GM18520 (cell line): ENCODE results near the gene CSNK1E.
"Not testable (repeated sequence)": the region's sequence is repeated elsewhere in the genome, so short reads cannot be mapped to it uniquely, and the experiment has no call there.

Source experiments
- ATAC-seq: cut with Tn5 transposase; IDR thresholded peaks from one replicate; pipeline ENCODE4 v1.9.1; 2021; ENCODE audit not compliant: unreplicated experiment

Gene CSNK1E

DNA sequence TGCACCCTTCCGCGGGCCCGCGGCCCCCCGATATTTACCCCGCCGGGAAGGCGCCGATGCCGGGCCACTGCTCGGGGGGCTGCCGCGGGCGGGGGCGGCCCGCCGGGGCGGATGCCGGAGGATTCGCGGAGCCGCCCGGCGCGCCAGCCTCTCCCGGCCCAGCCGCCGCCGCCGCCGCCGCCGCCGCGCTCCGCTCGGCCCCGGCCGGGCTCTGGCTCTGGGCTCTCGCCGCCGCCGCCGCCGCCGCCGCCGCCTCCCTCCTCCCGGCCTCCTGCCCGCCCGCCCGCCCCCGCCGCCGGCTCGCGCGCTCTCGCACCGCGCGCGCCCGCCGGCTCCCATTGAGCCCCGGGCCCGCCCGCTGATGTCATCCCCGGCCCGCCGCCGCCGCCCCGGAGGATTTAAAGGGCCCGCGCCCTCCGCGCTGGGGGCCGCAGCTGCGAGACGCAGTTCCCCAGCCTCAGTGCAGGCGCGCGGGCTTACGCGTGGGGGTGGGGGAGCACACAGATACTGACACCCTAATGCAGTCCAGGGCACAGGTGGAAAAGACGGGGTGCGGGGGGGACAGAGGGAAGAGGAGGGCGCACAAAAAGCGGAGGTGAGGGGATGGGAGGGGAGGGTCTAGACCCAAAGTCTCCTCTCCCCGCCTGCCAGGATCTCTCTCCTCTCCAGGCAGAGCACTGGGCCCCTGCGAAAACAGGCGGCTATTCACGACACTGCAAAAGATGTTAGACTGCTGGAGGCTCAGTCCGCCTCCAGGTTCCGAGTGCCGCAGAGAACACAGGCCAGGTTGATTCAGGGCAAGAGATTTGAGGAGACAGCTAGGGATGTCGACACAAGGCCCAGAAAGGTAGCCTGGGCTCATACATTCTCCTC is at the start of gene CSNK1E:
Gene CSNK1E, minus strand, starts transcription at position 312 of the 873 bp plus-strand sequence. CDS start 3,276 bp downstream, outside the sequence.
- ATAC-seq: no peak

DNA sequence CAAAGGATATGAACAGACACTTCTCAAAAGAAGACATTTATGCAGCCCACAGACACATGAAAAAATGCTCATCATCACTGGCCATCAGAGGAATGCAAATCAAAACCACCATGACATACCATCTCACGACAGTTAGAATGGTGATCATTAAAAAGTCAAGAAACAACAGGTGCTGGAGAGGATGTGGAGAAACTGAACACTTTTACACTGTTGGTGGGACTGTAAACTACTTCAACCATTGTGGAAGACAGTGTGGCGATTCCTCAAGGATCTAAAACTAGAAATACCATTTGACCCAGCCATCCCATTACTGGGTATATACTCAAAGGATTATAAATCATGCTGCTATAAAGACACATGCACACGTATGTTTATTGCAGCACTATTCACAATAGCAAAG is 48.6 kb upstream of the CSNK1E start:
- ATAC-seq: not testable (repeated sequence)

DNA sequence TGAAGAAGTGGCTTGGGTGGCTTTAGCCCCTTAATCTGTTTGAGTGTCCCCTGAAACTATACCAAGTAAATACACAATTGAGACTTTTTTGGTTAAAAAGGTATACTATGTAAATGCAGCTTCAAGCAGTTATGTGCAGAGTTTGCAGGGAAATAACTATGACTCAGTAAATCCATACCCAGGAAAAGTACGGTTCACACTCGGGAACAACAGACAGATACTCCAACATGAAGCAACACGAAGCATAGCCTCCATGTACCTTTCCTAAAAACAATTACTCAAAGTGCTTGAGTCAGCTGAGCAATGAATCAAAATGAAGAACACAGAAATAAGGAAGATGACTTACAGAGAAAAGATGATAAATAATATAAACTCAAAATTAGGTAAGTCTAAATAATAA is 47.9 kb upstream of the CSNK1E start:
- ATAC-seq: not testable (repeated sequence)

DNA sequence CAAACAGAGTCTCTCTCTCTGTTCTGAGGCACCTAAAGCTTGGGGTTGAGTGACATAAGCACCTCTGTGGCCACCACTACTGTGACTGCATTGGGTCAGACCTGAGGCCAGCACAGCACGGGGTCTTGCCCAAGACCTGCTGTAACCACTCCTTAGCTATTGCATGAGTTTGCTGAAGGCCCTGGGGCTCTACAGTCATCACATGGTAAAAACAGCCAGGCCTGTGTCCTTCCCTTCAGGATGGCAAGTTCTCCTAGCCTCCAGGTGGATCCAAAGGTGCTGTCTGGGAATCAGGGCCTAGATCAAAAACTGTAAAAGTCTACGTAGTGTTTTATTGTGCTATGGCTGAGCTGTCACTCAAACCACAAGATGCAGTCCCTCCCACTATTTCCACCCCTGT is 43.3 kb upstream of the CSNK1E start:
- ATAC-seq: not testable (repeated sequence)

DNA sequence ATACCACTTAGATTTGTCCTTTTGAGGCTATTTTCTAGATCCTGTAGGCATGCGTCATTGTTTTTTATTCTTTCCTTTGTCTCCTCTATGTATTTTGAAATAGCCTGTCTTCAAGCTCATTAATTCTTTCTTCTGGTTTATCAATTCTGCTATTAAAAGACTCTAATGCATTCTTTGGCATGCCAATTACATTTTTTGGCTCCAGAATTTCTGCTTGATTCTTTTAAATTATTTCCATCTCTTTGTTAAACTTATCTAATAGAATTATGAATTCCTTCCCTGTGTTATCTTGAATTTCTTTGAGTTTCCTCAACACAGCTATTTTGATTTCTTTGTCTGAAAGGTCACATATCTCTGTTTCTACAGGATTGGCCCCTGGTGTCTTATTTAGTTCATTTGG is 42.6 kb upstream of the CSNK1E start:
- not testable (repeated sequence) for ATAC-seq

DNA sequence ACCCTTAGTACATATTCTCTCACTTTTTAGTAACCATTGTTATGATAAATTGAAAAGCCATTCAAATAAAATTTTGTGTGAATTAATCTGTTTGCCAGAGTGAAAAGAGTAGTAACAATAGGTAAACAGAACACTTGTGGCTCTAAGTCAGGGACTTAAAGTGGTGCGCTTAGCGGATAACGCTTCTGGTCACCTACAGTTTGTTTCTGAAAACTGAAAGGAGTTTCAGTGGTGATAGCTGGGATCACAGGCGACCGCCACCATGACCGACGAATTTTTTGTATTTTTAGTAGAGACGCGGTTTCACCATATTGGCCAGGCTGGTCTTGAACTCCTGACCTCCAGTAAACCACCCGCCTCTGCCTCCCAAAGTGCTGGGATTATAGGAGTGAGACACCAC is 40.7 kb upstream of the CSNK1E start:
- not testable (repeated sequence) for ATAC-seq

DNA sequence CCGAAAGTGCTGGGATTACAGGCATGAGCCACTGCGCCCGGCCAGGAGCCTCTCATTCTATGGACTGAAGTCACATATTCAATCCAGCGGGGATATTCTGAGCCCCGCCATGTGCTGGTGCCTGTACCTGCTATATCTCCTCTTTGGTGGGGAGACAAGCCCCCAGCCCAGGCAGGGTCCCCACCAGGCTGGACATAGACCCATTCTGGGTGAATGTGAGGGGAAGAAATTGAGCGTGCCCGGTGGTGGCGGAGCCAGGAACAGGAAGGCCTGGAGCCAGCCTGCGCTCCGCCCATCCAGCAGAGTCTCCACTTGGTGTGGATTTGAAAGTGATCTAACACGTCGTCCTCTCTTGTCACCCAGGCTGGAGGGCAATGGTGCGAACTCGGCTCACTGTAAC is 38.0 kb upstream of the CSNK1E start:
- no peak for ATAC-seq

DNA sequence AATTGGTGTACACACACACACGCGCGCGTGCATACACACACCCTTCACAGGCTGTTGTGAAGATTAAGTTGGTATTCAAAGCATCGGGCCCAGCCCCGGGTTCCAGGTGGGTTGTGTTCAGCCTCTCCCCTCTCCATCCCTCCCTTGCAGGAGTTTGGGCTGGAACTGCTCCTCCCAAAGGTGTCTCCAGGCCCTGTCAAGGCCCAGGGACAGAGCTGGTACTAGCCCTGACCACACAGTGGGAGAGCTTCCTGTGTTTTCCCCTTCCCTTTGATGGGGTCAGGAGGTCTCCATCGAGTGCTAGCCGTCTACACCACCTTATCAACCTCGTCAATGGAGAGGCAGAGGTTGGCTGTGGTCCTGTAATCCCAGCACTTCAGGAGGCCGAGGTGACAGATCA is 36.5 kb upstream of the CSNK1E start:
- no peak for ATAC-seq

DNA sequence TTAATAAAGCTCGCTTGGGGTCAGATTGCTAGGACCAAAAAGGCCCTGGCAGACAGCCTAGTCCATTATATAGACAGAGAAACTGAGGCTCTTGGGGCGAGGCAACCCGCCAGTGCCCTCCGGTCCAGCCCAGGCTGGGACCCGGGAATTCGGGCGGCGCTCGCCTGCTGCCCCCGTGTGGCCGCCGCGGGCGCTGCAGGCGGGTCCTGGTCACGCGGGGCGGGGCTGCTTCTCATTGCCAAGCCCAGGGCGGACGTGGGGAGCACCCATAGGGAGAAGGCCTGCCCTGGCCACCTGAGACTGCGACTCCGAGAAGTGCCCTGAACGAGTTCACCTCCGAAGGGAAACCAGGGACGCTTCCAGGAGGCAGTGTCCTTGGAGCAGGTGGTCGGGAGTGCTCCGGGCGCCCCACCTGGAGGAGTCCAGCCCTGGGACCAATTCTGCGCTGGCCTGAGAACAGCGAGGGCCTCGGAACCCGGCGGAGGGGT is 36.0 kb upstream of the CSNK1E start:
- ATAC-seq: no peak

DNA sequence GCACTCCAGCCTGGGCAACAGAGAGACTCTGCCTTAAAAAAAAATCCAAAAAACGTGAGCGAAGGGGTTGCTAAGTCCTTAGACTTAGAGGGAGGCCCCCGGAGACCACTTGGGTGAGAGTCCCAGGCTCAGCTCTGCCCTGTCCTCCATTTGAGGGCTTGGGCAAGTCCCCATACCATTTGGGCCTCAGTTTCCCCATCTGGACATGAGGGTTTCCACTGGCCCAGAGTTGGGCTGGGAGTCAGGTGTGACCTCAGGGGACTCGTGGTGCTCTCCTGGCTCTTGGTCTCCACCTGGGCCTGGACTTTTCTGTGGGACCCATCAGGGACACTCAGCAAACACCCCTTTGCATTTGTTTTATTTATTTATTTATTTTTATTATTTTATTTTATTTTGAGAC is 35.2 kb upstream of the CSNK1E start:
- ATAC-seq: no peak

DNA sequence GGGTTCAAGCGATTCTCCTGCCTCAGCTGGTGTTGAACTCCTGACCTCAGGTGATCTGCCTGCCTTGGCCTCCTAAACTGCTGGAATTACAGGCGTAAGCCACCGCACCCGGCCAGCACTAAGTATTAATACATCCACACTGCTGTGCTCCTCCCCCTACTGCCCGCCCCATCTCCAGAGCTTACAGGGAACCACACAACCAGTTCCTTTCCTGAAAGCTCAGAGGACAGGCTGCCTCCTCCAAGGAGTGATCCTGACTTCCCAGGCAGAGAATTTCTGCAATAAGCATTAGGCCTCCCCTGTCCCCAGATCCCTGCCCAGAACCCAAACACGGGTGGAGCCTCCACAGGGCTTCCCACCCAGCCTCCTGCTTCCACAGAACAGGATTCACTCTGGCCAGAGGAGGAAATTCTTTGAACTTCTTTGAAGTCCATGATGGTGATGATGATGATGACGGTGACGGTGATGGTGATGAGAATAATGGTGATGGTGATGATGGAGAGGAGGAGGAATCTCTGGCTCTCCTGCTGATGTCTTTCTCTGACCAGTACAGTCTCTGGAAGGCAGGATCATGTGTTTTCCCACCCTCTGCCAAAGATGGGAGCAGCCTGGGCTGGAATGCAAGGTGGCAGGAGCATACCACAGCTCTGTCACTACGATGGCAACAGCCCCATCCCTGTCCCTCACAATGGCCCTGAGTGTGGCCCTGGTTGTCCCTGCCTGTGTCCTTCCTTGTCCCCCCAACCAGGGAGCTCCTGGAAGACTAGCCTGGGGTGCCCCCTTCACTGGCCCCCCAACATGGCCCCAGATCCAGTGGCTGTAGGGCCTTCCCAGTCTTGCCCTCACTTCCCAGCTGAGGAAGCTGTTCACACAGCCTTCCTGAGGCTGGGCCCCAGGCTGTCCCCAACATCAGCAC is 33.5 kb upstream of the CSNK1E start:
- ATAC-seq: no peak

DNA sequence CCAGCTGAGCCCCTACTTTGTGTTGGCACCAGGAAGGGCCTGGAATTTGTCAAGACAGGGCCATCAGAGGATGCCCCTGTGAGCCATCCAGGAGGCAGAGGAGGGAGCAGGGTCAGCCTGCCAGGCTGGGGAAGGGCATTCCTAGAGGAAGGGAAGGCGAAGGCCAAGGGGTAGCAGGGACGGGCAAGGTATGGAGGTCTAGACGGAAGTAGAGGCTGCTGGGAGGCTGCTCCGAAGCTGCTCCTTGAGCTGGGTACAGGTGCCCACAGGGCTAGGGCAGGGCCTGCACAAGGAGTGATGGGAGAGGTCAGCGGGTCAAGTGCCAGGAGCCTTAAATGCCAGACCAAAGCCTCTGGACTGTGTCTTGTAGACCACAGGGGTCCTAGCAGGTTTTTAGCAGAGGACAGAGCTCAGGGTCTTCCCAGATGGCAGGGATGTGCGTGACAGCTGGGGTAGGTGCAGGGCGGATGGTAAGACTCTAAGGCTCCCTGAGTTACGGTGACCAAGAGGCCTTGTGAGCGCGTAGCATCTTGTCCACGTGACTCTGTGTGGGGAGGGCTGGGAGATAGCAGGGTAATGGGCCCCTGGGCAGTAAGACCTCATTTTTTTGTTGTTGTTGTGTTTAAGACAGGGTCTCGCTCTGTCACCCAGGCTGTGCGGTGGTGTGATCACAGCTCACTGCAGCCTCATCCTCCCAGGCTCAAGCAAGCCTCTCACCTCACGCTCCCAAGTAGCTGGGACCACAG is 31.7 kb upstream of the CSNK1E start:
- ATAC-seq: no peak

DNA sequence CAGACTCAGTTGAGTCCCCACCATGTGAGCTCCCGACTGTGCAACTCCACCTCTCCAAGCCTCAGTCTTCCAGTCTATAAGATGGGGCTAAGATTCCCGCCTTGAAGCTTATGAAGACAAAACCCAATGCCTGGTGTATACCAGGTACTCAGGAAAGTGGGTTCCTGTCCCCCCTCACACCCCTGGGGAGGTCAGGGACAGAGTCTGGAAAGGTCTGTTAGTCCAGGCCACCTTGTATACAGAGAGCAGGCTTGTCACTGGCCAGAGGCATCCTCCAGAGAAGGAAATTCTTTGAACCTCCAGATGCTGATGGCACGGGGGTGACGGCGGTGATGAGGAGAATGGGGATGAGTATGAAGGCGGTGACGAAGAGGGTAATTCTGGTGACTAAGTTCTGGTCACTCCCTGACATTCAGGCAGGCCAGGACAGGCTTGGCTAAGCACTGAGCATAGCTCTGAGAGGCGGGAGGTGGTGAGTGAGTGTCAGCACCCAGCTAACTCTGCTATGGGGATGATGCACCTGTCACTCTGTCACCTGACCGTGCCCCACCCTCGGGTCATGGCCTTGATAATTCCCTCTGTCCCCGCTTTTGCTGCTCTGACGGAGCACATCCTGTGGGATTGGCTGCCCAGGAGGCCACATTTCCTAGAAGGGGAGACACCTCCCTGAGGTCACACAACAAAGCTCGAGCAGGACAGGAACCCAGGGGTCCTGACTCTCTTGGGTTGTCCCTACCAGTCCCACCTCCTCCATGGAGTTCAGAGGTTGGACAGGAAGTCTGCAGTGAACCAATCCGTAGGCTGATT is 30.9 kb upstream of the CSNK1E start:
- ATAC-seq: no peak

DNA sequence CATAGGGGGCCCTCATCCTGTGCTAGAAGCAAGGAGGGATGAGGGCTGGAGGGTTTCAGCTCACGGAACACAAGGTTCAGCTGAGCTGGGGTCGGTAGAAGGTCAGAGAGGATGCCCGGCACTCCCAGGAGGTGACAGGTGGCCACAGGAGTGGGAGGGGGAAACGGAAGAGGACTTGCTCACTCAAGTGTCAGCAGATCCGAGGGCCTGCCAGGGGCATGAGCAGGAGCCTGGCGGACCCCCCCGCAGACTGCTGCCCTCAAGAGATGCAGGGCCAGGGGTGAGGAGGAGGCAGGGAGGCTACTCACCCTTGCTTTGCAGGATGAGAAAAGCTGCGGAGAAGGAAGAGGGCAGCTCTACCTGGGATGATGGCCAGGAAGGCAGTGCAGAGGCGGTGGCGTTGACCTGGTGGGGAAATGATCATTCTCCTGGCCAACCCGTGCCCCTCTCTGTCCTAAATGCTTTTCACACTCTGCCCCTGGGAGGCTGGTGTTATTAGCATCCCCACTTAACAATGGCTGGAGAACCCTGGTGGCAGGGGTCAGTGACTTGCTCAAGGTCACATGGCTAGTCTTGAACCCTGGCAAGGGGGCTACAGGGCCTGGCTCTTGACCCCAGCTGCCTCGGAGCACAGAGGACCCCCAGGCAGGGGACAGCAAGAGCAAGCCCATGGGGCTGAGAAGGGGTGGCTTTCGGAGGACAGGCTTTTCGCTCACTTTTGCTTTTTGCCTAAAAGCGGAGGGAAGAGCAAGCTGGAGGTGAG is 30.1 kb upstream of the CSNK1E start:
- no peak for ATAC-seq

DNA sequence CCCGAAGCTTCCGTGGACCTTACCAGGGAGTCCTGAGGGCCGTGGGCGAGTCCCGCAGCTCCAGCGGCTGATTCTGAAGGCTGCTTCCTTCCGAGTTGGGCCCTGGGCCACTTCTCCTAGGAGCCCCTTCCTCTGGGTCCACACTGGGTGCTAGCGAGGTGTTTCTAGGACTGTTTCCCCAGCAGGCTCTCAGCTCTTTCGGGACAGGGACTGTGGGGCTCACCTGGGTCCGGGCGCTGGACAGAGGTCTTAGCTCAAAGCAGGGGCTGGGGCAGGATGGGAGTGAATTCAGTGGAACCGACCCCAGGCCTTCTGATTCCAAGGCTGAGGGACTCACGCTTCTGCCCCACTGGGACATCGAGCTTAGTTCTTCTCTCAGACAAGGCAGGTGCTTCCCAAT is 29.3 kb upstream of the CSNK1E start:
- ATAC-seq: no peak

DNA sequence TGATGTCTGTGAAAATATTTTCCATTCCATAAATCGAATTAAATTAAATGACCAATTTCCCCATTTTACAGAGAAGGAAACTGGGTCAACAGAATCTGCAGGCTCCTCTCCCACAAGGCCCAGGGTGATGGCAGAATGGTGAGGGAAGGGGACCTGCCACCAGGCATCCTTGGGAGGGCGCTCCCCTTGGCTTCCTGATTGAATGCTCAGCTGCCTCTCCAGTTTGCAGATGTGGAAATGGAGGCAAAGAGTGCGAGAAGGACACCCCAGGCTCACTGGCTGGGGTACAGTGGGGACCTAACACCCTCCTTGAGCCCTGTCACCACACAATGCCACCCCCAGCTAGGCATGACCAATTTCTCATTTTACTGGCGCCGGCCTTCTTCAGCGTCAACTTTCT is 28.5 kb upstream of the CSNK1E start:
- ATAC-seq: no peak

DNA sequence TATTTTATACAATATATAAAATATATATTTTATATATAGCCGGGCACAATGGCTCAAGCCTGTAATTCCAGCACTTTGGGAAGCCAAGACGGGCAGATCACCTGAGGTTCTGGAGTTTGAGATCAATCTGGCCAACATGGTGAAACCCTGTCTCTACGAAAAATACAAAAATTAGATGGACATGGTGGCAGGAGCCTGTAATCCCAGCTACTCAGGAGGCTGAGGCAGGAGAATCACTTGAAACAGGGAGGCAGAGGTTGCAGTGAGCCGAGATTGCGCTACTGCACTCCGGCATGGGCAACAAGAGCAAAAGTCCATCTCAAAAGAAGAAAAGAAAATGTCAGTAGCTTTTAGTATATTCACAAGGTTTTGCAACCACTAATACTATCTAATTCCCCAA is 22.7 kb upstream of the CSNK1E start:
- ATAC-seq: not testable (repeated sequence)

DNA sequence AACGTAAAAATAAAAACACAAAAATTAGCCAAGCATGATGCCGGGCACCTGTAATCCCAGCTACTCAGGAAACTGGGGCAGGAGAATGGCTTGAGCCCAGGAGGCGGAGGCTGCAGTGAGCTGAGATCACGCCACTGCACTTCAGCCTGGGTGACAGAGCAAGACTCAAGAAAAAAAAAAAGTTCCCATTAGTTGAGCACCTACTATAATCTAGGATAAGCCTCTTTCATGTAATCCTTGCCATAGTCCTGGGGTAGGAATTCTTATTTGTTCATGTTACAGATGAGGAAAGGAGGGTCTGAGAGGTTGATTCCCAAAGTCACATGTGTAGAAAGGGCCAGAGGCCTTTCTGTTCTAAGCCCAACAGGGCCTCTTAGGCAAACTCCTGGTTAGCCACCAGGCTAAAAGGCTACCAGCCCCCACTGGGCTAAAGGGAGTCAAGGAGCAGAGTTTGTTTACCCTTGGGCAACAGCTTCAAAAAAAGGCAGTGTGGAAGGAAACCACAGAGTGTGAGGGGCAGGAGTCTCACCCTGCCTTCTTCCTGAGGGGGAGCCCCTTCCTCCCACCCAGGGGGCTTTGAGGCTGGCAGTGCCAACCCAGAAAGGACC is 21.6 kb upstream of the CSNK1E start:
- ATAC-seq: no peak

DNA sequence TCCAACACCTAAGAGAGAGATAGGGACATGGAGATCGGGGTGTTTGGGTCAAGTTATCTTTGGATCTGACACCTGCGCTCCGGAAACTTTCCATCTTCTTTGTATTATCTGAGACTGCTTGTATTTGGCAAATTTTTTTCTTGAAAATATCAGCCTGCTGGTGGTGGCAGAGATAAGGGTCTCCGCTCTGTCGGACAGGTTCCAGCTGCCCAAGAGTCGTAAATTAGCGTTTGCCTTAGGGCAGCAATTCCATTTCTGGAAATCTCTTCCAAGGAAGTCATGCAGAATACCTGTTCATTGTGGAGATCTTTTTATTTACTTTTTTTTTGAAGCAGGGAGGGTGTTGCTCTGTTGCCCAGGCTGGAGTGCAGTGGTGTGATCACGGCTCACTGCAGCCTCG is 19.5 kb upstream of the CSNK1E start:
- no peak for ATAC-seq
